HUES64 (cell line): ENCODE results near the gene ZFYVE28.
"Not testable (repeated sequence)": the region's sequence is repeated elsewhere in the genome, so short reads cannot be mapped to it uniquely, and the experiment has no call there.

ENCODE experiments used
- H3K27ac ChIP-seq: 2 replicates; pipeline ENCODE4 v1.7.0; 2013; ENCODE audit warnings: low read depth, low read length, inconsistent platforms
- H3K27me3 ChIP-seq: 2 replicates; pipeline ENCODE4 v1.6.1; 2013; ENCODE audit warnings: mild to moderate bottlenecking, low read length; ENCODE audit not compliant: insufficient read depth
- H3K36me3 ChIP-seq: 2 replicates; pipeline ENCODE4 v1.6.1; 2013; ENCODE audit warnings: mild to moderate bottlenecking, low read length; ENCODE audit not compliant: insufficient read depth
- H3K4me1 ChIP-seq: 2 replicates; pipeline ENCODE4 v1.6.1; 2013; ENCODE audit warnings: mild to moderate bottlenecking, low read length, moderate library complexity; ENCODE audit not compliant: insufficient read depth
- H3K4me3 ChIP-seq: 2 replicates; pipeline ENCODE4 v1.5.1; 2013; ENCODE audit warnings: mild to moderate bottlenecking, low read length, moderate library complexity
- H3K9ac ChIP-seq: 2 replicates; pipeline ENCODE4 v1.6.1; 2013; ENCODE audit warnings: mild to moderate bottlenecking, low read depth, low read length
- H3K9me3 ChIP-seq: 2 replicates; pipeline ENCODE4 v1.6.1; 2013; ENCODE audit warnings: low read depth, low read length; ENCODE audit not compliant: insufficient read depth
- WGBS: fragments of 150-250, 120-280 bp; methylation state at CpG from one replicate; pipeline ENCODE4 v1.1.7; 2013; ENCODE audit warnings: missing lambda C conversion rate; 5-methylcytosine and 5-hydroxymethylcytosine counted together

ZFYVE28 gene

GRCh38 chr4:2284161-2284933 is 134.1 kb downstream of the ZFYVE28 start:
- H3K36me3 ChIP-seq = no peaks in the 10 kb centered on the region
- no peaks in the 10 kb centered on the region for H3K9me3 ChIP-seq
- 95% methylated on average over 23 of the region's 23 CpGs for WGBS
- no peaks in the 10 kb centered on the region for H3K27me3 ChIP-seq
- H3K9ac ChIP-seq = no peak overlapping the region
- H3K4me3 ChIP-seq = no peak overlapping the region
- no peak overlapping the region for H3K27ac ChIP-seq
- no peaks in the 10 kb centered on the region for H3K4me1 ChIP-seq

GRCh38 chr4:2283199-2283711 is 135.2 kb downstream of the ZFYVE28 start:
- no peaks in the 10 kb centered on the region for H3K27me3 ChIP-seq
- 94% methylated on average over 3 of the region's 3 CpGs for WGBS
- H3K27ac ChIP-seq = no peak overlapping the region
- no peaks in the 10 kb centered on the region for H3K4me1 ChIP-seq
- no peak overlapping the region for H3K4me3 ChIP-seq
- no peaks in the 10 kb centered on the region for H3K9me3 ChIP-seq
- no peaks in the 10 kb centered on the region for H3K36me3 ChIP-seq
- no peak overlapping the region for H3K9ac ChIP-seq

GRCh38 chr4:2281575-2282343 is 136.7 kb downstream of the ZFYVE28 start:
- no peak overlapping the region for H3K27ac ChIP-seq
- no peaks in the 10 kb centered on the region for H3K9me3 ChIP-seq
- H3K27me3 ChIP-seq = no peaks in the 10 kb centered on the region
- no peak overlapping the region for H3K9ac ChIP-seq
- H3K4me3 ChIP-seq = no peak overlapping the region
- WGBS = 85% methylated on average over 10 of the region's 10 CpGs
- no peaks in the 10 kb centered on the region for H3K36me3 ChIP-seq
- H3K4me1 ChIP-seq = no peaks in the 10 kb centered on the region

GRCh38 chr4:2280531-2281300 is 137.7 kb downstream of the ZFYVE28 start:
- H3K9me3 ChIP-seq = no peaks in the 10 kb centered on the region

GRCh38 chr4:2277956-2278355 is 140.5 kb downstream of the ZFYVE28 start:
- 90% methylated on average over 9 of the region's 9 CpGs for WGBS
- Histone ChIP-seq H3K36me3 (no peaks in the 10 kb centered on the region), H3K9me3 (no peaks in the 10 kb centered on the region), H3K4me1 (no peaks in the 10 kb centered on the region), H3K27me3 (no peaks in the 10 kb centered on the region), H3K9ac (no peak overlapping the region), H3K27ac (no peak overlapping the region), H3K4me3 (no peak overlapping the region)

More at GRCh38 chr4:2280531-2281300, 137.7 kb downstream of the ZFYVE28 start:
- Histone ChIP-seq H3K4me1 (no peaks in the 10 kb centered on the region), H3K36me3 (no peaks in the 10 kb centered on the region), H3K4me3 (no peak overlapping the region), H3K27me3 (no peaks in the 10 kb centered on the region), H3K9ac (no peak overlapping the region), H3K27ac (no peak overlapping the region)
- WGBS = 92% methylated on average over 13 of the region's 13 CpGs

GRCh38 chr4:2276581-2277325 is 141.7 kb downstream of the ZFYVE28 start:
- no peaks in the 10 kb centered on the region for H3K9me3 ChIP-seq
- 96% methylated on average over 27 of the region's 30 CpGs for WGBS
- no peak overlapping the region for H3K9ac ChIP-seq
- no peaks in the 10 kb centered on the region for H3K36me3 ChIP-seq
- no peaks in the 10 kb centered on the region for H3K27me3 ChIP-seq
- H3K4me3 ChIP-seq = no peak overlapping the region
- no peak overlapping the region for H3K27ac ChIP-seq
- no peaks in the 10 kb centered on the region for H3K4me1 ChIP-seq

GRCh38 chr4:2275546-2276251 is 142.7 kb downstream of the ZFYVE28 start:
- H3K36me3 ChIP-seq = no peaks in the 10 kb centered on the region
- WGBS = 94% methylated on average over 44 of the region's 44 CpGs
- no peak overlapping the region for H3K9ac ChIP-seq
- no peaks in the 10 kb centered on the region for H3K9me3 ChIP-seq
- no peaks in the 10 kb centered on the region for H3K4me1 ChIP-seq
- no peak overlapping the region for H3K27ac ChIP-seq
- no peak overlapping the region for H3K4me3 ChIP-seq
- H3K27me3 ChIP-seq = no peaks in the 10 kb centered on the region

- WGBS = 91% methylated on average over 10 of the region's 10 CpGs
- H3K36me3 ChIP-seq, H3K9me3 ChIP-seq, H3K4me1 ChIP-seq, H3K9ac ChIP-seq, H3K4me3 ChIP-seq, H3K27me3 ChIP-seq, H3K27ac ChIP-seq: not testable (repeated sequence)
Measured at GRCh38 chr4:2275044-2275397, 143.4 kb downstream of the ZFYVE28 start.

- no peak overlapping the region for H3K4me3 ChIP-seq
- peaks cover under 1% of the 10 kb centered on the region; the same call in 1 of the 2 replicates for H3K4me1 ChIP-seq
- no peaks in the 10 kb centered on the region for H3K36me3 ChIP-seq
- H3K27ac ChIP-seq = no peak overlapping the region
- WGBS = 91% methylated on average over 21 of the region's 21 CpGs
- H3K27me3 ChIP-seq = no peaks in the 10 kb centered on the region
- no peaks in the 10 kb centered on the region for H3K9me3 ChIP-seq
- H3K9ac ChIP-seq = no peak overlapping the region
Measured at GRCh38 chr4:2274320-2275043, 144.0 kb downstream of the ZFYVE28 start.
